ENCODE data around the gene HTATSF1. TPM values are rescaled to one million over a fixed set of nuclear protein-coding genes. Genes with fewer than 3 reads are reported as not detected.

Gene HTATSF1
- polyA plus RNA-seq, 2 of the 4 experiments (the other 2 are of a cell fraction), result 5.0 to 82.3 TPM

GRCh38 chrX:136468391-136469103 lies 28.8 kb upstream of the HTATSF1 start:
- Histone ChIP-seq H3K4me1 (no peaks in the 10 kb centered on the region), H3K27ac (no peak overlapping the region), H3K4me3 (no peak overlapping the region), H3K4me2 (no peak overlapping the region), H3K9me3 (no peaks in the 10 kb centered on the region)
- ChIA-PET POLR2A (no interaction called here), CTCF (no interaction called here)
- ATAC-seq, result no peak
- TF ChIP-seq SREBF2 (IDR thresholded peaks at IDR 0.05) (no peak), ATOH8 (CRISPR knock-in tag; IDR thresholded peaks at IDR 0.05; ENCODE audit: low read depth) (no peak), KDM5A (IDR thresholded peaks at IDR 0.05) (no peak), RCOR1 (IDR thresholded peaks at IDR 0.05; ENCODE audit: low read depth, low read length) (no peak), HDAC2 (IDR thresholded peaks at IDR 0.05) (no peak), FOSL2 (IDR thresholded peaks at IDR 0.05) (no peak), FOSL2 (CRISPR knock-in tag; IDR thresholded peaks at IDR 0.05) (no peak), JUNB (IDR thresholded peaks at IDR 0.05) (no peak), BCL3 (IDR thresholded peaks at IDR 0.05) (no peak), TP53 (CRISPR knock-in tag; IDR thresholded peaks at IDR 0.05) (no peak), HOXB5 (CRISPR knock-in tag; IDR thresholded peaks at IDR 0.05) (no peak), HOXB13 (CRISPR knock-in tag; IDR thresholded peaks at IDR 0.05; ENCODE audit: low read depth) (no peak), E2F6 (IDR thresholded peaks at IDR 0.05; ENCODE audit: borderline replicate concordance, low read depth) (no peak), PHF8 (IDR thresholded peaks at IDR 0.05; ENCODE audit: borderline replicate concordance, low read depth) (no peak), TFCP2L1 (CRISPR knock-in tag; IDR thresholded peaks at IDR 0.05) (no peak), JUN (IDR thresholded peaks at IDR 0.05) (no peak), NPAS2 (CRISPR knock-in tag; IDR thresholded peaks at IDR 0.05; ENCODE audit: borderline replicate concordance) (no peak), ZC3H11A (IDR thresholded peaks at IDR 0.05) (no peak)
- DNase-seq (ENCODE audit: low read depth in 1 of 2, low spot score in 1 of 2), result no peak
- peak; percentile 61 for FAIRE-seq
- 54% methylated on average over 2 of the region's 2 CpGs for WGBS (ENCODE audit: missing lambda C conversion rate)

DNA sequence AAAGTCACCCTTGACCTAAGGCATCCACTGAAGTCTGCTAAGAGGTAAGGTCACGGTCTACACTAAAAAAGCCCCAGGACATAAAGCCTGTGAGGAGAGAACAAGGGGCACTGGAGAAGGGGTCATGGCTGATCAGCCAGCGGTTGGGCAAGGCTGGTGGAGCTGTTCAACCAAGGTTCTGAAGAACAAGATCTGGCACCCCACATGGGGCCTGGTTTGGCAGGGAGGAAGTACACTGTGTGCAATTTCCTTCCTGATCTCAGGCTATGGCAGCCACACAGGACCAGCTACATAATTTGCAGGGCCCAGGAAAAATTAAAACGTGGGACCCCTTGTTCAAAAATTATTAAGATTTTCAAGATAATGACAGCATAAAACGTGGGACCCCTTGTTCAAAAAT lies 23.7 kb upstream of the HTATSF1 start:
- DNase-seq (ENCODE audit: low read depth in 1 of 2, low spot score in 1 of 2) (no peak), ATAC-seq (no peak), FAIRE-seq (no peak)
- H3K27ac ChIP-seq, result no peak overlapping the region
- 33% methylated on average over 3 of the region's 4 CpGs for WGBS (ENCODE audit: missing lambda C conversion rate)
- H3K9me3 ChIP-seq, result no peaks in the 10 kb centered on the region
- POLR2A ChIA-PET, result no interaction called here
- no peak overlapping the region for H3K4me2 ChIP-seq
- TF ChIP-seq EHMT2 (IDR thresholded peaks at IDR 0.05; ENCODE audit: low read depth), result no peak
- TF ChIP-seq ZNF302 (CRISPR knock-in tag; IDR thresholded peaks at IDR 0.05), result no peak
- TF ChIP-seq FOXS1 (CRISPR knock-in tag; IDR thresholded peaks at IDR 0.05), result no peak
- no peak for TF ChIP-seq RAD21 (conservative IDR thresholded peaks at IDR 0.05 in 1 of 2, IDR thresholded peaks at IDR 0.05 in 1 of 2)
- TF ChIP-seq JUNB (IDR thresholded peaks at IDR 0.05), result no peak
- no peak for TF ChIP-seq GATA3 (IDR thresholded peaks at IDR 0.05; ENCODE audit: borderline replicate concordance)
- TF ChIP-seq ZC3H11A (IDR thresholded peaks at IDR 0.05), result no peak
- no peak for TF ChIP-seq JUN (IDR thresholded peaks at IDR 0.05)
- TF ChIP-seq RNF2 (IDR thresholded peaks at IDR 0.05; ENCODE audit: borderline replicate concordance, low read depth), result no peak
- TF ChIP-seq, protein P1, sequence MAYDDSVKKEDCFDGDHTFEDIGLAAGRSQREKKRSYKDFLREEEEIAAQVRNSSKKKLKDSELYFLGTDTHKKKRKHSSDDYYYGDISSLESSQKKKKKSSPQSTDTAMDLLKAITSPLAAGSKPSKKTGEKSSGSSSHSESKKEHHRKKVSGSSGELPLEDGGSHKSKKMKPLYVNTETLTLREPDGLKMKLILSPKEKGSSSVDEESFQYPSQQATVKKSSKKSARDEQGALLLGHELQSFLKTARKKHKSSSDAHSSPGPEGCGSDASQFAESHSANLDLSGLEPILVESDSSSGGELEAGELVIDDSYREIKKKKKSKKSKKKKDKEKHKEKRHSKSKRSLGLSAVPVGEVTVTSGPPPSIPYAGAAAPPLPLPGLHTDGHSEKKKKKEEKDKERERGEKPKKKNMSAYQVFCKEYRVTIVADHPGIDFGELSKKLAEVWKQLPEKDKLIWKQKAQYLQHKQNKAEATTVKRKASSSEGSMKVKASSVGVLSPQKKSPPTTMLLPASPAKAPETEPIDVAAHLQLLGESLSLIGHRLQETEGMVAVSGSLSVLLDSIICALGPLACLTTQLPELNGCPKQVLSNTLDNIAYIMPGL (CRISPR knock-in tag; IDR thresholded peaks at IDR 0.05; ENCODE audit: borderline replicate concordance), result no peak
- TF ChIP-seq MYC (IDR thresholded peaks at IDR 0.05; ENCODE audit: borderline replicate concordance, low read length), result no peak
- CTCF ChIA-PET, result no interaction called here
- H3K4me3 ChIP-seq, result no peak overlapping the region
- H3K4me1 ChIP-seq, result no peaks in the 10 kb centered on the region
